IgD-negative memory B cell (primary cell): Measurements from ENCODE around the gene DCC. TPM values are rescaled to one million over a fixed set of nuclear protein-coding genes. Genes with fewer than 3 reads are reported as not detected.
A peak's percentile ranks its signal among the peaks of the same experiment; 100 is the strongest.

ENCODE experiments used
- H3K27ac Mint-ChIP-seq, 3 donors: one replicate each; pipeline ENCODE4 v1.8.0; 2020 to 2022; ENCODE audit warnings: mild to moderate bottlenecking in 3 of 3, mixed read lengths in 3 of 3, moderate library complexity in 1 of 3
- H3K27me3 Mint-ChIP-seq: one replicate; pipeline ENCODE4 v1.8.0; 2021; ENCODE audit warnings: mixed read lengths
- H3K36me3 Mint-ChIP-seq: one replicate; pipeline ENCODE4 v1.8.0; 2020; ENCODE audit warnings: mild to moderate bottlenecking, mixed read lengths
- H3K4me1 Mint-ChIP-seq, 3 donors: one replicate each; pipeline ENCODE4 v1.8.0; 2020 to 2022; ENCODE audit warnings: mixed read lengths in 3 of 3, mild to moderate bottlenecking in 1 of 3
- H3K4me3 Mint-ChIP-seq, 4 donors: one replicate each; pipeline ENCODE4 v1.8.0; 2020 to 2022; ENCODE audit warnings: mild to moderate bottlenecking in 4 of 4, mixed read lengths in 4 of 4, moderate library complexity in 3 of 4
- H3K9me3 Mint-ChIP-seq, 3 donors: one replicate each; pipeline ENCODE4 v1.8.0; 2020 to 2021; ENCODE audit warnings: mixed read lengths in 3 of 3, mild to moderate bottlenecking in 1 of 3
- polyA plus RNA-seq: library from polyadenylated mRNA; unstranded; fragments of 300-500 nt; fragmentation: Illumina TruSeq; gene quantifications from one replicate; pipeline ENCODE4 v1.2.3, GENCODE V29; 2021

The DCC gene
- polyA plus RNA-seq, 1 donor from 2014 or later = not detected

DNA sequence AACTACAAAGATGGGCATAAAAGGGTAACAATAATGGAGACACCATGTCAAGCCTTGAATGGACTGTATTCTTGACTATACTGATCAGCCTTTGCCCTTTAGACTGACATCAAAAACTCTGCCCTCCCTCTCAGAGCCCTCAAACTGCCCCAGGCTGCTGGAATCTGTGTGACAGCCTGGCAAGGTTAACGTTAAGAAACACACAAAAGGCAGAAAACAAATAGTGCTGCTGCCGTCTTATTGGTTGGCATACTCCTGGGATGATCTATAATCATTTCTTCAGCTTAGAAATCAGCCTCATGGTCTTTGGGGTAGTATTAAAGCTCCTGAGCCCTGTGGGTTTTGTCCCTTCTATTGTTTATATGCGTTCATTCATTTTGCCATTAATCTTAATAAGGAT, 338.0 kb downstream of the DCC start:
- Mint-ChIP-seq H3K36me3 (no peaks in the 10 kb centered on the region), H3K27ac (no peak overlapping the region), H3K27me3 (no peaks in the 10 kb centered on the region), H3K4me1 (no peaks in the 10 kb centered on the region), H3K4me3 (no peak overlapping the region), H3K9me3 (peaks cover 0 to 14% (median 5%) of the 10 kb centered on the region in 3 donors)

DNA sequence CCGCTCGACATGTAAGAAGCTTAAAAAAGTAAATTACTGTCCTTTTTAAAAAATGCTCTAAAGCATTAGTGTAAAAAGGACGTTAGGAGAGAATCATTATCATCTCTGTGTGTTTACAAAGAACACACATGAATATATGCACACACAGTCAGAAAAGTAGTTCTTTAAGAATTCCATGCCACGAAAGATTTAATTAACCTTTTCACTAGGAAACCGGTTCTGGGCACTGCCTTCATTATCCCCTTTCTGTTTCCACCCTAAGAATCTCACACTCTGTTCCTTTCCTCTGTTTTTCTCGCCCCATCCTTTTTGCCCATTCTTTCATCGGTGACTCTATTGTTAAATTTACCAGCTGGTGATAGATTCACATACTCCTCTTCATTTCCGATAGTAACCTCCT, 338.6 kb downstream of the DCC start:
- Mint-ChIP-seq H3K9me3 (peaks cover 0 to 14% (median 5%) of the 10 kb centered on the region in 3 donors), H3K4me3 (no peak overlapping the region), H3K36me3 (no peaks in the 10 kb centered on the region), H3K27me3 (no peaks in the 10 kb centered on the region), H3K4me1 (no peaks in the 10 kb centered on the region), H3K27ac (no peak overlapping the region)

DNA sequence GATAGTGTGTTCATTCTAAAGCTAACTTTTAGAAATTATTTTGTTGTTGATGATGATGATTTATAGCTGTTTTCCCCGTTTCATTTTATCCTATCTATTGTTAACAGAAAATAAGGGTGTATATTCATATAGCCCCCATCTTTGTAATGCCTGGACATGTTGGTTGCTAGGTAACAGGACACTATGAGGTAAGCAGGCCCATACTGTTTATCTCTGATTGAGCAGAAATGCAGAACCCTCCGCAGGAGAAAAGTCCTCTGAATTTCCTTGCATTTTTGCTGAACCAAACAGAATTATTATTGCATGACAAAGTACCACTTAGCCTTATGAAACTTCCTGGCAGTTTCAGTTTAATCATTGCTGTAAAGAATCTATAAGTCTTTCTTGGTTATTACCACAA, 339.4 kb downstream of the DCC start:
- Mint-ChIP-seq H3K4me3 (no peak overlapping the region), H3K27ac (no peak overlapping the region), H3K4me1 (no peaks in the 10 kb centered on the region), H3K9me3 (peaks cover 0 to 11% (median 4%) of the 10 kb centered on the region in 3 donors), H3K36me3 (no peaks in the 10 kb centered on the region), H3K27me3 (no peaks in the 10 kb centered on the region)

DNA sequence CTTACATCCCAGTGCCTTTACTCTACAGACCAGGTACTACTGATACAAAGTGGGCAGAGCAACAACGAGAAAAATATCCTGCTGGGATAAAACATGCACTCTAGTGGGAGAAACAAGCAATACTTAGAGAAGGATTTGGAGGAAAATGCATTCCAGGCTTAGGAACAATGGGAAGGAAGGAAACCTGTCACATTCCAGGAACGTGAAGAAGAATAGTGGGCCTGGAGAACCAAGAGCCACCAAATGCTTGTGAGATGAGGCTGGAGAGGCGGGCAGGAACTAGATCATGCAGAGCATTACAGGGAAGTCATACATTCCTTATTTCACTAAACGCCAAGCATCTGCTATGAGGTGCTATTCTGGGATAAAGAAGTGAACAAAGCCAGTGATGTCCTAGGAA, 342.3 kb downstream of the DCC start:
- Mint-ChIP-seq H3K4me3 (no peak overlapping the region), H3K27me3 (no peaks in the 10 kb centered on the region), H3K9me3 (peaks cover 0 to 8% (median 3%) of the 10 kb centered on the region in 3 donors)

GRCh38 chr18:52685316-52685715, 345.3 kb downstream of the DCC start:
- Mint-ChIP-seq H3K9me3 (peaks cover 0 to 5% (median 3%) of the 10 kb centered on the region in 3 donors), H3K4me1 (no peaks in the 10 kb centered on the region), H3K36me3 (no peaks in the 10 kb centered on the region), H3K27ac (no peak overlapping the region), H3K4me3 (no peak overlapping the region), H3K27me3 (no peaks in the 10 kb centered on the region)

More for the DNA sequence above, 342.3 kb downstream of the DCC start:
- H3K27ac Mint-ChIP-seq = peak overlapping the region in 1 of 3 donors; percentile 49
- H3K4me1 Mint-ChIP-seq = no peaks in the 10 kb centered on the region
- no peaks in the 10 kb centered on the region for H3K36me3 Mint-ChIP-seq

DNA sequence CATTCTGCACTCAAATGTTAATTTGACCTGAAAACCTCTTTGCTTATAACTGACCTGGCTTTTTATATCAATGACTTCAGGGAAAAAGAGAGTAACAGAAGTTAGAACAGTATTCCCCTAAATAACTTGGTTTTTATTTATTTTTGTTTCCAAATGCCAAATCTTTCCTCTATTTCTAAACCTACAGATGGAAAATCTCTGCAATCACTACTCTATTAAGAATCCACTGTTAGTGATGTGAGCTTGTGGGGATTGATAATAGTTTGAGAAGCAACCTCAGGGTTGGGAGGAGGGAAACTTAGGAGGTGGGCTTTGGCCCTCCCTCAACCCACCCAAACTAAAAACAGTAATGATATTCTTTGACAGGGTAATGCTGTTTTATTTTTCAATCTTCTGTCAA, 351.8 kb downstream of the DCC start:
- no peaks in the 10 kb centered on the region for H3K27me3 Mint-ChIP-seq

GRCh38 chr18:52694804-52695203, 354.8 kb downstream of the DCC start:
- peaks cover 0 to 1% (median under 1%) of the 10 kb centered on the region in 3 donors for H3K9me3 Mint-ChIP-seq
- no peak overlapping the region for H3K4me3 Mint-ChIP-seq
- H3K4me1 Mint-ChIP-seq = no peaks in the 10 kb centered on the region
- no peaks in the 10 kb centered on the region for H3K27me3 Mint-ChIP-seq
- H3K27ac Mint-ChIP-seq = no peak overlapping the region
- peaks cover 2% of the 10 kb centered on the region for H3K36me3 Mint-ChIP-seq

More for the DNA sequence above, 351.8 kb downstream of the DCC start:
- Mint-ChIP-seq H3K36me3 (peaks cover 2% of the 10 kb centered on the region), H3K4me3 (no peak overlapping the region), H3K4me1 (no peaks in the 10 kb centered on the region), H3K27ac (no peak overlapping the region), H3K9me3 (no peaks in the 10 kb centered on the region)

GRCh38 chr18:52700116-52700515, 360.1 kb downstream of the DCC start:
- no peak overlapping the region for H3K4me3 Mint-ChIP-seq
- H3K9me3 Mint-ChIP-seq = peaks cover 4 to 9% (median 7%) of the 10 kb centered on the region in 3 donors
- H3K27ac Mint-ChIP-seq = no peak overlapping the region
- H3K27me3 Mint-ChIP-seq = no peaks in the 10 kb centered on the region
- H3K4me1 Mint-ChIP-seq = no peaks in the 10 kb centered on the region
- H3K36me3 Mint-ChIP-seq = no peaks in the 10 kb centered on the region

DNA sequence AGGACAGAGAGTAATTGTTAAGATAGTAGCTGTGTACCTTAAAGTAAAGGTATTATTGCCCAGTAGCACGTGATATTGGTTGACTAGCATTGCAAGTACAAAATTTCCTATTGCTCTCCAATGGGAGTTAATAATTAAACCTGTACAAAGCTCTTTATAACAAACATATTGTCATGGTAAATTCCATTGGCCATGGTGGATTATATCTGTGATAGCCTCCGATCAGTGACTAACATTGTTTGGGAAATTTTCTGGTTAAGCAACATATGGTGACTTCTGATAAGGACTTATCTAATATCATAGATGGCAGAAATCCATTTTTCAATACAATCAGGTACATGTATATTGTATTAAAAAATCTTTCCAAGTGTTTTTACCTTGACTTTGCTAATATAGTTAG, 360.8 kb downstream of the DCC start:
- Mint-ChIP-seq H3K27ac (no peak overlapping the region), H3K4me3 (no peak overlapping the region), H3K4me1 (no peaks in the 10 kb centered on the region), H3K9me3 (peaks cover 4 to 9% (median 7%) of the 10 kb centered on the region in 3 donors), H3K27me3 (no peaks in the 10 kb centered on the region), H3K36me3 (no peaks in the 10 kb centered on the region)

DNA sequence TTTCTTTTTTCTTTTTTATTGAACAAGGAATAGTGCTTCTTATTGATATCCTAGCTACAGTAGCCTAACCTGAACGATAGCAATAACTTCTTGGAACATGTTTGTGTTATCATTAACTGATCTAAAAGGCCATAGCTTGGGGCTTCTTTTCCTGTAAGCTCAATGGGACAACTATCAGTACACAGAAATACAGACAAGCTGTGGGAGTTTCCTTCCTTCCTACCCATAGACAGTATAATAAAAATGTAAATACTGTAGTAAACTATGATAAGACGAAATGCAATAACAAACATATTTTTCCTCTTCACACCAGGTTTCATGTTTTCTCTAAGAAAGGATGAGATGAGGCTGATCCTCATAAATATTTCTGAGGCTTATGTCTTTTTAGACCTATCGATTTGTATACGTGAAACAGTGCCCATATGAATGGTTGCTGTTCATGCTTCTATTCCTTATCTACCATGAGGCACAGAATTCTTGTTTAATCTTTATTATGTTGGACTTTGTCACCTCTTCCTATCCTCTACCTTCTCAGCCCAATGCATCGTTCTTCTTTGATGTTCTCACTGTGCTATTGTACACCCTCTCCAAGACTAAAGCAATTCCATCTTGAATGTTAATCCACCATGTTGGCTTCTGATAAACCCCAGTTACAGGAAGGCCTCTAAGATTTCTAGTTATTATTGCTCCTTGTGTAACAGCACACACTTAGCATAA, 361.4 kb downstream of the DCC start:
- peaks cover 4 to 9% (median 7%) of the 10 kb centered on the region in 3 donors for H3K9me3 Mint-ChIP-seq
- no peak overlapping the region for H3K4me3 Mint-ChIP-seq

DNA sequence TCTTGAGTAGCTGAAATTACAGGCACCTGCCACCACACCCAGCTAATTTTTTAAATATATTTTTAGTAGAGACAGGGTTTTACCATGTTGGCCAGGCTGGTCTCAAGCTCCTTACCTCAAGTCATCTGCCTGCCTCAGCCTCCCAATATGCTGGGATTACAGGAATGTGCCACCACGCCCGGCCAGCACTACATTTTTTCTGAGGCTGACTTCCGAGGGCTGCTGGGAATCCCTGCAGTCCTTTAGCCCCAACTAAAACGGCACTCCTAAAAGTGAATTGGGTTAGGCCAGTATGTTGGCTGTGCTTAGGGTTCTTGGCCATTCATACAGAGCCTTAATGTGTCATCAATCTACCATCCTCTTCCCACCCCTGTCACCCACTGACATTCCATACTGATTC, 375.4 kb downstream of the DCC start:
- H3K4me3 Mint-ChIP-seq = no peak overlapping the region

More for the DNA sequence above, 361.4 kb downstream of the DCC start:
- no peaks in the 10 kb centered on the region for H3K36me3 Mint-ChIP-seq
- no peaks in the 10 kb centered on the region for H3K27me3 Mint-ChIP-seq
- H3K27ac Mint-ChIP-seq = no peak overlapping the region
- no peaks in the 10 kb centered on the region for H3K4me1 Mint-ChIP-seq

GRCh38 chr18:52715991-52716390, 376.0 kb downstream of the DCC start:
- Mint-ChIP-seq H3K36me3 (no peaks in the 10 kb centered on the region), H3K9me3 (peaks cover 0 to 4% (median 0%) of the 10 kb centered on the region in 3 donors), H3K4me1 (no peaks in the 10 kb centered on the region), H3K27me3 (no peaks in the 10 kb centered on the region), H3K27ac (no peak overlapping the region), H3K4me3 (no peak overlapping the region)

More for the DNA sequence above, 375.4 kb downstream of the DCC start:
- Mint-ChIP-seq H3K27ac (no peak overlapping the region), H3K36me3 (no peaks in the 10 kb centered on the region), H3K4me1 (no peaks in the 10 kb centered on the region), H3K9me3 (peaks cover 0 to 3% (median 0%) of the 10 kb centered on the region in 3 donors), H3K27me3 (no peaks in the 10 kb centered on the region)

DNA sequence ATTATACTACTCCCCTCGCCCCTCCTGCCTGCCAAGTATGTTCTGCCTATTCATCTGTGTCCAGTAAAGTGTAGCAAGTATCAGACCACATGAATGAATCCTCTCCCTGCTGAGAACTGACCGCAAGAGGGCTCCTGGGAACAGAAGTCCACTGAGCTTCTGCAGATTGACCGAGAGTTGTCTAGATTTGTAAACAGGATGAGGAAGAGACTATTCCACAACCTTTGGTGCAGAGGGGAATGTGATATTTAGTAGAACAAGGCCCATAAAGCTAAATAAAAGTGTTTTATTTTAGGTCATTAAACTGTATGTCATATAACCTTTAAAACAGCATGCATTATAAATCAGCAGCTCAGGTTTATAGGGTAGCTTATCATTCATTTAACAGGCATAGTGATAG, 377.0 kb downstream of the DCC start:
- peaks cover 0 to 4% (median 0%) of the 10 kb centered on the region in 3 donors for H3K9me3 Mint-ChIP-seq
- H3K4me1 Mint-ChIP-seq = no peaks in the 10 kb centered on the region
- no peak overlapping the region for H3K27ac Mint-ChIP-seq
- H3K27me3 Mint-ChIP-seq = no peaks in the 10 kb centered on the region
- no peak overlapping the region for H3K4me3 Mint-ChIP-seq
- H3K36me3 Mint-ChIP-seq = no peaks in the 10 kb centered on the region

DNA sequence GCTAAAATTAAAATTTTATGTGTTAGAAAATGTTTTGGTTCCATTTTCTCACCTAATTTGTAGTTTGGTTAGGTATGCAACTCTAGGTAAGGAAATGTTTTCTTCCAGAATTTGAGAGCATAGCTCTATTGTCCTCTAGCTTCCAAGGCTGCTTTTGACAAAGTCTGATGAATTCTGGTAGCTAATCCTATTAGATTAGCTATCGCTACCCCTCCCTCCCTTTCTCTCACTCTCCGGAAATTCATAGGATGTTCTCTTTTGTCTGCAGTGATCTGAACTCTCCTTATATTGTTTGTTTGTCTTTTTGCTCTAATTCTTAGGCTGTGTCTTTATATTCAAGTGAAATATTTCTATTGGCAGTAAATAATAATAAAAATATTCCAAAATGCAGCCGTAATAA, 382.9 kb downstream of the DCC start:
- Mint-ChIP-seq H3K4me3 (no peak overlapping the region), H3K36me3 (peaks cover 2% of the 10 kb centered on the region), H3K27ac (no peak overlapping the region), H3K4me1 (no peaks in the 10 kb centered on the region), H3K9me3 (peaks cover 0 to 6% (median 2%) of the 10 kb centered on the region in 3 donors), H3K27me3 (no peaks in the 10 kb centered on the region)

- Mint-ChIP-seq H3K4me3 (no peak overlapping the region), H3K36me3 (peaks cover 2% of the 10 kb centered on the region), H3K9me3 (peaks cover 0 to 6% (median 2%) of the 10 kb centered on the region in 3 donors), H3K4me1 (no peaks in the 10 kb centered on the region), H3K27ac (no peak overlapping the region), H3K27me3 (no peaks in the 10 kb centered on the region)
Measured at GRCh38 chr18:52723550-52723970, 383.6 kb downstream of the DCC start.

- no peak overlapping the region for H3K4me3 Mint-ChIP-seq
- no peaks in the 10 kb centered on the region for H3K4me1 Mint-ChIP-seq
- peaks cover 0 to 2% (median 0%) of the 10 kb centered on the region in 3 donors for H3K9me3 Mint-ChIP-seq
- H3K27ac Mint-ChIP-seq = no peak overlapping the region
- no peaks in the 10 kb centered on the region for H3K27me3 Mint-ChIP-seq
- H3K36me3 Mint-ChIP-seq = no peaks in the 10 kb centered on the region
Measured at GRCh38 chr18:52730972-52731619, 391.1 kb downstream of the DCC start.
